GM19438 (cell line): ENCODE data around the gene TOX2.
A peak's percentile ranks its signal among the peaks of the same experiment; 100 is the strongest.

Experiments
- ATAC-seq: cut with Tn5 transposase; IDR thresholded peaks from one replicate; pipeline ENCODE4 v1.9.1; 2021; ENCODE audit warnings: low read depth; ENCODE audit not compliant: unreplicated experiment

Gene TOX2

DNA sequence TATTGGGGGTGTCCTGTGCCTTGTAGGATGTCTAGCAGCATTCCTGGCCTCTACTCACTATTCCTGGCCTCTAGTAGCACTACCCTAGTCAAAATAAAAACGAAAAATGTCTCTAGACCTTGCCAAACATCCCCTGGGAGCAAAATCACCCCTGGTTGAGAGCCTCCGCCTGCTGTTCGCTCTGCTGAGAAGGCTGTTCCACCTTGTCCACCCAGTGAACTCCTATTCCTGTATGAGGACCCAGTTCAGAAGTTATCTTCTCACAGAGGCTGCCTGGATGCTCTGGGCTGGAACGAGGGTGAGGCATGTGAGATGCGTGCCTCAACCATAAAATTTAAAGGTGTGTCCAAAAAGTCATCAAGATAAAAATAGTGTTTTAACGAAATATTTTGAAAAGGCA is 101.9 kb downstream of the TOX2 start:
- no peak for ATAC-seq

GRCh38 chr20:44017211-44017610 is 102.6 kb downstream of the TOX2 start:
- no peak for ATAC-seq

DNA sequence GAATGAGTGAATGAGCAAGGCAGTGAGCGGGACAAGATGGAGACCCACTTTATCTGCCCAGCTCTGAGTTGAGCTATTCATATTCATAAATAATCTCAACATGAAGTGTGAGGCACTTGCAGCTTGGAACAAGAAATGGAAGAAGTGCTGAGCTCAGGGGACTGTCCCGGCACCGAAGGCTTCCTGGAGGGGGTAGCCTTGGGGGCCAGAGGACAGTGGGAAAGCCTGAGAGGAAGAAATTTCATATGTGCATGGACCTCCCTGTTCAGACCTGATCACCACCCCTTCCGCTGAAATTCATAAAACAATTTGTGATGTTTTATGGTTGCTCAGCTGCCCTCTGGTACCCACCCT is 103.2 kb downstream of the TOX2 start:
- ATAC-seq: no peak

DNA sequence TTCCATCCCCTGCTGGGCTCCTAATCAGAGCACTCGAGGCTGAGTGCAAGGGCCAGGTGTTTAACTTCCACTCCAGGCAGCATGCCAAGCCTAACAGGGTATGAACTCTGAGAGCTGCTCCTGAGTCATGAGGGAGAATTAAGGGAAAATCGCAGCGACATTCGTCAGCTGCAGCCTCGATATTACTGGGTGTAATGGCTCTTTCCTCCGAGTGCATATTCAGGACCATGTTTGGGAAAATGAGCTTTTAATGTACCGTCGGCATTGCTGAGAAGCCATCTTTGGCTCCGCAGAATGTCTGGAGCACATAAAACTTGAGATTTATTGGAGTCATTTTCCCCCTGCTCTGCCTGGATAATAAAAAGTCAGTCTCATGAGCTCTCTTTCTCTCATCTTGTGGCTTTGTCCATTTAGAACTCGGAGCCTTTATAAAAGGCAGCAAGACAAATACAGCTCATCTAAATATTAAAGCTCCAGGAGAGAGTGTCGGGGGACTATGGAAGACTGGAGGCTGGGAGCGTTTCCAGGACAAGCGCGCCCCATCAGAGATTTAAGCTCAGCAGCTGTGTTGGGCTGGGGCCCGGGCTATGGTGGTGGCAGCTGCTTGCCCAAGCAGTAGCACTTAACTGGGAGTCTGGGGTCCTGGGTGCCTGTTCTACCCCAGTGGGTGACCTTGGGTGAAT is 103.7 kb downstream of the TOX2 start:
- no peak for ATAC-seq

DNA sequence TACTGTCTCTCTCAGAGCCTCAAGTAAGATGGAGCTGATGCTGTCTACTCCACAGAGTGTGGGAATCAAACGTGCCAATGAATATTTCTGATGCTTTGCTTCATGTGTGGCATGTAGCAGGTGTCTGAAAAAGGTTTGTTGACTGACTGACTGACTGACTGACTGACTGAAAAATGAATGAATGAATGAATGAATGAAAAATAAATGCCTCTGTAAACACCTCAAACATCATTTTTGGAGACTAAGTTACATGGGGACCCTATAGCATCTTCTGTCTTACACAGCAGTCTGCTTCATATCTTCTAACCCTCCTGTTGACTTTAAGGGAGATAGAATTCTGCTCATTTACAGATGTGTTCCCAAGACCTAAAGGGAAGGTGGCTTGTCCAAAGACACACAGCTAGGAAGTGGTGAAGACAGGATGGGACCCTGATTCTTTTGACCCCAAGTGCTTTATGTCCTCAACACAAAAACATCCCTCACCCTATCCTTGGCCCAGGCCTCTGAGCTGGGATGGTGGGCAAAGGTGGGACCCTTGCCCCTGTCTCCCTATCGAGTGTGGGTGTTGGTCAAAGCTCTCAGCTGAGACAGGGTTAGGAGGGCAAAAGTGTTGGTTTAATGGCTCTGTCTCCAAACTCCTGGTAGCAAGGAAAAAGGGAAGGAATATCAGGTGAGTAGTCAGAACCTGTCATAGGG is 104.4 kb downstream of the TOX2 start:
- no peak for ATAC-seq

DNA sequence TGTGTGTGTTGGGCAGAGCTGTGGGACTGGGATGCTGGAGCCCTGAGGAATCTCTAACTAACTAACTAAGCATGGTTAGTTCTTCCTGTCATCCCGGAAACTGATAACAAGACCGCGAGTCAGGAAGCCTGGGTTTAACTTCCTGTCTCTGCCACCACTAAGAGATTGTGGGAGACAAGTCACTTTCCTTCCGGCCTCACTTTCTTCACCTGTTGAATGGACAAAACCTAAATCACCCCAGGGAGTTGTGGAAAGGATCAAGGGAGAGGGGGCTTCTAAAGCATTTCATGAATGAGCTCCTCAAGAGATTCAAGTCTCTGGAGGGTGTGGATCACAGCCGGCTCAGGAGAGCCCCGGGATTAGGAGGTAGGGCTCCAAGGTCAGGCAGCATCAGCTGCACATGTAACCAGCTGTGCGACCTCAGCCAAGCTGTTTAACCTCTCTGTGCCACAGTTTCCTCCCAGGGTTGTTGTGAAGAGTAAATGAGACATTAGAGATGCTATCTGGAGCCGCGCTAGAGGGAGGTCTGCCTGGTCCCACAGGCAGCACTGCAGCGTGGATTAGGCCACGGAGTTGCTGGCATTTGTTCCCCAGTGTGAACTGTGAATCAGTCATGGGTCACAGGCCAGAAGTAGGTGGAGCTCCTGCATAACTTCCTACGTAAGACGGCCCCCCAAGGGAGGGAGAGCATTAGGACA is 105.1 kb downstream of the TOX2 start:
- ATAC-seq: no peak

DNA sequence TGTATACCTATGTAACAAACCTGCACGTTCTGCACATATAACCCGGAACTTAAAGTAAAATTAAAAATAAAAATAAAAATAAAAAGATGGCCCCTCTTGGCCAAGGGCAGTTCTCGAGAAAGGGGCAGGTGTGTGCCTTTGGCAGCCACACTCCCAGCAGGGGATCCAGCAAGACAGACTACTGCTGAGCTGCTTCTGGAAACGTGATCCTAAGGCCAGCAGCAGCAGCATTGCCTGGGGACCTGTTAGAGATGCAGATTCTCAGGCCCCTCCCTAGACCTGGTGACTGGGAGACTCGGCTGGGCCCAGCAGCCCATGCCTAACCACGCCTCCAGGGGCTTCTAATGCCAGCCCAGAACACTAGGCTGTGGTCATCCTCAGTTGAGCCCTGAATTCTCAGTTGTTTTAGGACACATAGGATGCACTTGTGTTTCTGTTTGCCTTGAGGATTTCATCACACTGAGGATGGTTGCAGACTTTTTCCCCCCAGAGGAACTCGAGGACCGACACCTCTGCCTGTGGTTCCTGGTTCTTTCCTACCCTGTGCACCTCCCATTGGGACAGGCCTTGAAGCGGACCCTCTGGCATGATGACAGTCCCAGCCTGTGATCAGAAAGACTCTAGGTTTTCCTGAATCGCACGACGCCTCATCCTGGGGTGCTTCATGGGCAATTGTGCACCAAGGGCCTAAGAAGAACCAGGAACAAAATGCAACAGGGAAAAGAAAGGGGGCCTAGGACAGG is 105.9 kb downstream of the TOX2 start:
- no peak for ATAC-seq

- no peak for ATAC-seq
Measured at GRCh38 chr20:44021186-44021585, 106.5 kb downstream of the TOX2 start.

DNA sequence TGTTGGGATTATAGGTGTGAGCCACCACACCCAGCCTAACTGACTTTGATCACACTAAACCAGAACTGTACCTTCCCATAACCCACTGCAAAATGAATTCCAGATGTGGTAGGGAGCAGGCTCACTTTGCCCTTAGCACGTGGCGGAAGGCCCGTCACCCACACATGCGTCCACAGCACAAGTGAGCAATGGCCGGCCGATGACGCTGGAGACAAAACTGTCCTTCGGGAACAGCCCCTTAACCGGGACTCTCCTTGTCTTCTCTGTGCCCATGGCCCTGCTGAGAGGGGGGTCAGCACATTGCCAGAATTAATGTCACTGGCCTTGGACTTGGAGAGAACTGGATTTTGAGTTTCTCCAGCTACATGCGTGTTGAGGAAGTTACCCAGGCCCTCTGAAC is 107.2 kb downstream of the TOX2 start:
- ATAC-seq: no peak

DNA sequence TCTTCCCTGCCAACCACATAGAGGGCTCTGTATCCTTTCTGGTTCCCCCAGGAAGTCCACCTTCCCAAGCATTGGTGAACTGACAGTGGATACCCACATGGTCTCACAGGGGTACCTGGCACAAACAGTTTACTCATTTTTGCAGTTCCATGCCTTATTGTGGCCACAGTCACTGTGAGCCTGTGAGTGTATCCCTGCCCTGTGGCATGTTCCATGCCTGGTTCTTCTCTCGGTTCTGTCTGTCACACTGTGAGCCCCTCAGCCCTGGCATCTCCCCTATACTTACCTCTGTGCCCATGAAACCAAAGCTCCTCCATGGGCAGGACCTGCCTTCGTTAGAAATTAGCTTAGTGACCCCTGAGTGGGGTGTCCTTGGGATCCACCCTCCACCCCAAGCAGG is 107.8 kb downstream of the TOX2 start:
- no peak for ATAC-seq

DNA sequence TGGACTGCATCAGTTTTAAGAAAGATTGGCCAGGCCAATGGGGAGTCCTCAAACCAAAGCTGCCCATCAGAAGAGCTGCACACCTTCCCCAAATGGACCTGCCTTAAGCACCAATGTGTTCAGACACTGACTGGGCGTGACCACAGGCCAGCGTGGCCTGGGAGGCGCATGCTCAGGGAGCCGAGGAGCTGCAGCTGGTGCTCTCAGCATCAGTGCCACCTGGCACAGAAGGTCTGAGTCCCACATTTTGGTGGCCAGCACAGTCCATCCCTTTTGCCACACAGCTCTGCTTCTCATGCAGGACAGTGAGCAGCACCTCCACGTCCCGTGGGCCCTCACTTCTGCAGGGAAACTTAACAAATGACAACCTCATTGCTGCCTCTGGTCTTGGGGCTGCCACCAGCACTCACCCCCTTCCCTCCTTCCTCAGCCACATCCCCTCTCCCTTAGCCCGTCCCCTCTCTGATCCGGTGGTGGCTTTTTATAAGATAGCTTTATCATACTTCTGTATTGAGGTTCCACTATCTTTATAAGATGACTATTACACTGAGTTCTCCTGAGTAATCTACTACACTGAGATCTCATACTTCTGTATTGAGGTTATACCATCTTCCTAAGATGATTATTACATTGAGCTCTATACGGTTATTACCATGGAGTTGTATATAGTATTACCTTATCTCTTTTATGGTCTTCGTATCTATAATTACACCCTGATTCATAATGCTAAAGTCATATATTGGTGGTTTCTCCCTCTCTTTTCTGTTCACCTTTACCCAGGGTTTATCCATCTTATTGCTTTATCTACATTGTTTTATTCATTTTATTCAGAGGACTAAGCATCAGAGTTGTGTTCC is 109.1 kb downstream of the TOX2 start:
- ATAC-seq: no peak

DNA sequence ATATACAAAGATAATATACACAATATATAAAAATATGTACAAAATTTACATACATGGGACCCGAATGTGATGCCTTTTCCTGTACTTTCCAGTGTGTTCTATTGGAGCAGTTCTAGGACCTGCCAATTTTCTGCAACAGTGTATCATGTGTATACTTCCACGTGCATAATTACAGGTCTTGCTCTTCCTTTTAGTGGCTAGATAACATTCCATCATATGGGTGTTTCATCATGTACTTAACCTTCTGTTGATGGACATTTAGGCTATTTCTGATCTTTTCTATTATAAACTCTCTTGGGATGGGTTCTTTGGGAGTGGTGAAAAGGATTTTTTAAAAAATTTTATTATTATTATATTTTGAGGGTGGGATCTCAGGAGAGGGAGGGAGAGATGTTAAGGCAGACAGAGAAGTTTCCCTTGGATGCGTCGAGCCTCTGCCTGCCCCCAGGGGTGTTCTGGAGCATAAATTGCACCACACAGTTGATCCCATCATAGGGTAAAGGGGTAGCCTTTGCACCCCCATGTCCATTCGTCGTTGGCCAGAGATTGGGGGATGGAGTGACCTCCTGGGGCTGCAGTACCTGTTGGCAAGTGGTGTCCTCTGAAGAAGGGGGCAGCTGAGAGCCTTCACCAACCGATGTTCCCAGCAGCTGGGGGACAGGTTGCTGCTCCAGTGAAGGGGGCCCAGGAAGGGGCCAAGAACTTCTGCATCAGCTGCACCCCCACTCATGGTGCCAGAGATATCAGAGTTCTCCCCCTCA is 110.3 kb downstream of the TOX2 start:
- ATAC-seq: no peak

- no peak for ATAC-seq
Measured at GRCh38 chr20:44025756-44026155, 111.1 kb downstream of the TOX2 start.

- no peak for ATAC-seq
Measured at GRCh38 chr20:44026647-44027342, 112.1 kb downstream of the TOX2 start.

DNA sequence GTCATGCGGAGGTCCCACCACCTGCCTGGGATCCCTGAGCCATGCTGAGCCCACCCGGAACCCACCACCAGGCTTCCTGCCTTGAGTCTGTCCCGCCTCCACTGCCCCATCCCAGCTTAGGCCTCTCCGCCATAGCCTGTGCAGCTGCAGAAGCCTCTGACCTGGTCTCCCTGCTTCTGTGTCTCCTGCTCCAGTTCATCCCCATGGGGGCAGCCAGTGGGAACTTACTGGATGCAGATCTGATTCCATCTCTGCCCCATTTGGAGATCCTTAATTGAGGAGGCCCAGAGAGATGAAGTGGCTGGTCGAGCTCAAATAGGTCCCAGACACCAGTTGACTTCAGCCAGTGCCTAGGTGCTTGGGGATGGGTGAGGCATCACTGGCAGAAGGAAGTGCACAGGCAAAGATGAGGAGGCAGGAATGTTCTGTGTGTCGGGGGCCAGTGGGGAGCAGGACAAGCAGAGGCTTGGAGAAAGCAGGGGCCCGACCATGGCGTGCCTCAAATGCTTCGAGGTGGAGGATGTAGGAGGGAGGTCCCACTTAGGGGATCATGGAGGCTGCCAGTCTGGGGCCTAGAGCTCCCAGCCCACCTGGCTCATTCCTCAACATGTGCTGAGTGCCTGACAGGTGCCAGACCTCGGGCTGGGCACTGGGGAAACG is 112.8 kb downstream of the TOX2 start:
- no peak for ATAC-seq

DNA sequence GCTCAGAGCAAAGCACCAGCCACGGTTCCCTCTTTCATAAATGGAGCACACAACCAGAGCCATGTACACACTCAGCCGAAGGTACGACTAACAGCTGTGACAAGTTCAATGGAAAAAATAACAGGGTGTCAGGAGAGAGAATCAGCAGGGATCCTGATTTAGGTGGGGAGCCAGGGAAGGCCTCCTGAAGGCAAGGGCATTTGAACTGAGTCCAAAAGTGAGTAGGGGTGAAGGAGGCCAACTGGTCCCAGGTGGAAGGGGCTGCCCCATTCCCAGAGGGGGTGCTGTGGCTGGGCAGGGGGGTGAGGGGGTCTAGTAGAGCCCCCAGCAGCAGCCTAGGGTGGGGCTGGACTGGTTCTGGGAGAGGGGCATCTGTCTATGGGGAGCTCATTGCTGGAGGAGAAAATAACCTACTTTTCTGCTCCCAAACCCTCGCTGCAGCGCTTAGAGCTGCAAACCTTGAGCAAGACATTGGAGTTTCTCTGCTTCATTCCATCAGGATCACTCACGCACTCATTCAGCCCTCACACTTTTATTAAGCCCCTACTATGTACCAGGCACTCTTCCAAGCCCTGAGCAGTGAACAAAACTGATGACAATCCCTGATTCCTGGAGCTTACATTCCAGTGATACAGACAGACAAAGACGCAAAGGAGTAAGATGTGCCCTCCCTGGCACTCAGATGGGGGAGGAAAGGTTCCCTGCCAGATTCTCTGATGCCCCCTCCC is 113.5 kb downstream of the TOX2 start:
- ATAC-seq: no peak

- ATAC-seq: peak; percentile 83
Measured at GRCh38 chr20:44028868-44029847, 114.5 kb downstream of the TOX2 start.
